DMS 273 (cell line): ENCODE measurements around the gene PMS1.
"Not testable (repeated sequence)": the region's sequence is repeated elsewhere in the genome, so short reads cannot be mapped to it uniquely, and the experiment has no call there.

Experiments used
- DNase-seq: peaks from one replicate; lab custom pipeline; 2025; ENCODE audit not compliant: unreplicated experiment; lab: John Stamatoyannopoulos, UW

The PMS1 gene

DNA sequence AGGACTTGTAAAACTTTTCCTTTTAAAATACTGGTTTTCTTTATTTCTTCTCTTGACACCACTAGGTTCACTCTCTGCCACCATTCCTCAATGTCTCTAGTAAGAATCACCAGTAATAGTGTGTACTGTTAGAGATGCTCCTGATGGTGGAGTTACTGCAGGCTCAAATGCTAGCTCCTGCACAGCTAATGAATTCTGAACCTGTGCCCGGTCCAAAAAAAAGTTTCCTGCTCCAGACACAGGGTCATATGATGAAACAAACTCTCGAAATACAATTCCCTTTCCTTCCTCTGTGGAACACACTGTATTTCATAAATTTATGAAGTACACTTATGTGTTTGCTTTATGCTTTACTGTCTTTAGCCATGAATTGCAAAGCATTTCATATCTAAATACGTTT, 19.2 kb downstream of the PMS1 start:
- no peak for DNase-seq

DNA sequence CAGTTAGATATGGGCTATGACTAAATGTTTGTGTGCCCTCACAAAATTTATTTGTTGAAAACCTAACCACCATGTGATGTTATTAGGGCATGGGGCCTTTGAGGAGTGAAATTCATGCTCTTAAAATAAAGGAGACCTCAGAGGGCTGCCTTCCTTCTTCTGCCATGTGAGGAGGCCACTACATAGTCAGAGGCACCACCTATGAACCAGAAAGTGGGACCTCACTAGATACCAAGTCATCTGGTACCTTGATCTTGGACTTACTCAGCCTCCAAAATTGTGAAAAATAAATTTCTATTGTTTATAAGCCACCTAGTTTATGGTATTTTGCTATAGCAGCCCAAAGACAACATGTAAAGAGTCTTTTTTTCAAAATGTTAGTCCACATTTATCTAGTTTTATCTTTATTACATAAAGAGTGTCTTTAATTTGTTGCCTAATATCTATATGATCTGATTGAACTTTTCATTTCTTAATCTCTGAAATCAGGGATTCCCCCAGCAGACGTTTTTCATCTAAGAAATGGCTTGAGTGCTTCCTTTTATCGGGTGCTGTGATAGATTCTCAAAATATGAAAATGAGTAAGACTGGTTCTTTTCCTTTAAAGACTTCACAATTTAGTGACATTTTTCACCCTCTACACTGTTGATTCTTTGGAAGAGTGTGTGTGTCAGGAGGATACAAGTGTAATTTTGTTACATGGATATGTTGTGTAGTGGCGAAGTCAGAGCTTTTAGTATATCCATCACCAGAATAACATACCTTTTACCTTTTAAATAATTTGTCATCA, 34.2 kb downstream of the PMS1 start:
- DNase-seq = no peak

DNA sequence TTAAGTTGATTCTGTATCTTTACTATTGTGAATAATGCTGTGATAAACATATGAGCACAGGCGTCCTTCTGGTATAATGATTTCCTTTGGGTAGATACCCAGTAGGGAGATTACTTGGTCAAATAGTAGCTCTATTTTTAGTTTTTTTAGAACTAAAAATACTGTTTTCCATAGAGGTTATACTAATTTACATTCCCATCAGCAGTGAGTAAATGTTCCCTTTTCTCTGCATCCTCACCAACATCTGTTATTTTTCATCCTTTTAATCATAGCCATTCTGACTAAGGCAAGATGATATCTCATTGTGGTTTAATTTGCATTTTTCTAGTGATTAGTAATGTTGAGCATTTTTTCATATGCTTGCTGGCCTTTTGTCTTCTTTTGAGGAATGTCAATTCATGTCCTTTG, 35.1 kb downstream of the PMS1 start:
- no peak for DNase-seq

DNA sequence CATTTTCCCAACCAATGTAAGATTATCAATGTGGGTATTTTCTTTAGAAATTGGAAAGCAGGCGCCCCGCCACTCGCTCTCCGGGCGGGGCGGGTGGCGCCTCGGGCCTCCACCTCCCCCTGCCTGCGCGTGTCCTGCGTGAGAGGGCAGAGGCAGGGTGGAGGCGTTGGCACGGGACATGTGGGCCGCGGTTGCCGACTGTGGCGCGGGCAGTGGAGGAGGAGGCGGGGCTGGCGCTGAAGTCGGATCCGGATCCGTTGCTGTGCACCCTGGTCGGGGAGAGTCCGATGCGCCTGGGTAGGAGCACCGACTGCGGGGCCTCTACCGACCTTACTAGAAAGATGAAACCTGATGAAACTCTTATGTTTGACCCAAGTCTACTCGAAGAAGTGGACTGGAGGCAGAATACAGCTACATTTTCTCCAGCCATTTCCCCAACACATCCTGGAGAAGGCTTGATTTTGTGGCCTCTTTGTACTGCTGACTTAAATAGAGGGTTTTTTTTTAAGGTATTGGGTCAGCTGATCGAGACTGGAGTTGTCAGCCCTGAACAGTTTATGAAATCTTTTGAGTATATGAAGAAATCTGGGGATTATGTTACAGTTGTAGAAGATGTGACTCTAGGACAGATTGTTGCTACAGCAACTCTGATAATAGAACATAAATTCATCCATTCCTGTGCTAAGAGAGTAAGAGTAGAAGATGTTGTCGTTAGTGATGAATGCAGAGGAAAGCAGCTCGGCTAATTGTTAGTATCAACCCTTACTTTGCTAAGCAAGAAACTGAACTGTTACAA, 37.9 kb downstream of the PMS1 start:
- no peak for DNase-seq

DNA sequence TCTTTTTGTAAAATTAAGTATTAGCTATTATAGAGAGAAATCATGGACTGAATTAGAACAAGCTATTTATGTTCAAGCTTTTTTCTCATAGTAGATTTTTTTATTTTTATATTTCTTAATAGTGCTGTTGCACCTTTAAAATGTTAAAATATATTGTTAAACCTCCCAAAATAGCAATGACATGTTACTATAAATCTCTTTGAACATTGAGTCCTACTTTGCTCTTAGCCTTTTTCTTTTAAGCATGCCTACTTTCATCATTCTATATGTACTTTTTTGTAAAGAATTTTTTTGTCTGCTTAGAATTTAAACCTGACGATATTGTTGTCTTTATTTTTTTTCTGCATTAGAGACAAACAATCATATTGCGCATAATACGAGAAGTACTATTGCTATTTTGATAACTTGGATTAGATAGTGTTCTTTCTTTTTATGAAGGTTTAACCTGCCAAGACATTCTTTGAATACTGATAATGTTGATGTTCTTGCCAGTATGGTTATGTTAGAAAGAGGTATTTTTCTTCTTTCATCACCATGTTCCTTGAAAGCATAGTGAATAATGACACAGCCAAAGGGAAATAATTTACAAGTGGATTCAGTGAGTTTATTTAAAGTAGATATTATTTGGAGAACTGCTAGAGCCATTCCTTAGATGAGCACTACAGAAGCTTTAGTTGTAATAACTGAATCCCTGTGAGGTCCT, 40.6 kb downstream of the PMS1 start:
- DNase-seq = no peak

DNA sequence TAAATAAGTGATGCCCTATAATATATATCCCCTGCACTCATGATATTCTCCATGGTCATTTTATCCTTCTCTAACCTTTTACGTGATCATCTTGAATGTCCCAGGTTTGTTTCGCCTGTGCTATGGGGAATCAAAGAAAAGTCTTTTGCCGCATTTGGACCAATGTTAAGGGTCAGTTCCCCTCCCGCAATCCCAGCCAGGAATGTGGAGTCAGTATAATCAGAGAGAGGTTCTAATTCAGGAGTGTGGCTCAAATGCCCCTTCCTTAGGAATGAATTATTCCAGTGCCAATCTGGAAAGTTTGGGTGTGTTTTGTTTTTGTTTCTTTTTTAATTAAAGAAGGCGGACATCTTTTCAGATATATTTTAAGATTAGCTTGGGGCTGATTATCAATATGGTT, 41.8 kb downstream of the PMS1 start:
- no peak for DNase-seq

DNA sequence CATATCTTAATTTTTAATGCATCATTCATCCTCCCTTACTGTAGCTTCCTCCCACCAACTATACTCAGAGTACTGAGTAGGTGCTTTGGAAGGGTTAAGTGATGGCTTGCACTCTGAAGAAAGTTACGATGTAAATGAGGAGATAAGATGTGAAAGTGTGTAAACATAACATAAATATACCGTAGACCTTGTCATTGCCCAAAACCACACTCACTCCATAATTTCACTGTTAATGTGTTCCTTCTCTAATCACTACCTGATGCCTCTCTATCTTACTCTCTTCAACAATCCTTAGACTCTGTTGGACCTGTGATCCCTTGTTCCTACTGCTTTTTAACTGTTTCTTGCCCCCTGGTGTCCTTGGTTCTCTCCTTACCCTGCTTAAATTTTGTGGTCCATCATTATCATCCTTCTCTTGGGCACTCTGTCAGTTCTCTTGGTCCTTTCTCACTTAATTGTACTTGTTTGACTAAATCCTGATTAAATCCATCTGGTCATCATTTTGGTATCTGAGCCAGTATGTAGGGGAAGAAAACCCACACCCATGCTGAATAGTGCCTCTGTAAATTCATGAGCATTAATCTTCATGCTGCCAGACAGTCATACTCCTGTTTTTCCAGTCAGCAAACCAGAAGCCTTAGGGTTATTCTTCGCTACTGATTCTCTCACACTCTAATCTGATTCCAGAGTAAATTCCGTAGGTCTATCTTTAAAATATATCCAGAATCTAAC, 45.0 kb downstream of the PMS1 start:
- DNase-seq = no peak

DNA sequence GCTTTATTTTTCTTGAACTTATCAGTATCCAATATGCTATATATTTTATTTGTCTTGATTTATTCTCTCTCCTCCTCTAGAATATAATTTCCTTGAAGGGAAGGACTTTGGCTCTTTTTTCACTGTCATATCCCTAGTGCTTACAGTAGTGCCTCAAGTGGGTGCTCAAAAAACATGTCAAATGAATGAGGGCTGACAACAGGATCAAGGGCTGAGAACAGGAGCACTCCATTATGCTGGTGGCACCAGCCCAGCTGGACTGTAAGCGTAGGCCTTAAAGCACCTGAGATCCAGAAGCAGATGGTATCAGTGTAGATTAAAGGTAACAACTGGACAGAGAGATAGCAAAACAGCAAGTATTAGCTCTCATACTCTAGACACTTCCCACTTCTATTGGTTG, 46.3 kb downstream of the PMS1 start:
- DNase-seq = no peak

DNA sequence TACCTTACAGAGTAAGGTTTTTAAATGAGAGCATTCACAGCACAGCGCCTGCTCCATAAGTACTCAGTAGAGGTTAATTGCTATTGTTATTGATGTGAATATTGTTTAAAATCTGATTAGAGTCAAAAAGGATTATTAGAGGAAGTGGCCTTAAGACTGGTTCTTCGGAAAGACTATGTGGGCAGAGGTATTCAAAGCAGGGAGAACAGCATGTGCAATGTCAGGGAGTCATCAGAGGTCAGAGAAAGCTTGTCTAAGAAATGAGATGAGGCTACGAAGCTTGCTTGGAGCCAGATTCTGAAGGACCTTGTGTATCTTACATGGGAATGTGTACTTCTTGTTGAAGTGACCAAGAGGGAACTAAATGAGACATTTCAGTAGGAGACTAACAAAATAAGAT, 49.8 kb downstream of the PMS1 start:
- no peak for DNase-seq

DNA sequence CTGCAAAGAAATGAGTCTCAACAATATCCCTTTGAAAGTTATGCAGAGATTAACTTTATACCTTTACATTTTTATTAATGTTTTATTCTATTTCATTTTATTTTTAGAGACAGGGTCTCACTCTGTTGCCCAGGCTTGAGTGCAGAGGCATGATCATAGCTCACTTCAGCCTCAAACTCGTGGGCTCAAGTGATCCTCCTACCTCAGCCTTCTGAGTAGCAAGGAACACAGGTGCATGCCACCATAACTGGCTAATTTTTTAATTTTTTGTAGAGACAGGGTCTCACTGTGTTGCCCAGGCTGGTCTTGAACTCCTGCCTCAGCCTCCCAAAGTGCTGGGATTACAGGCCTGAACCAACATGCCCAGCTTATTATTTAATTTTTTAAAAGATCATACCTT, 50.4 kb downstream of the PMS1 start:
- DNase-seq = not testable (repeated sequence)

DNA sequence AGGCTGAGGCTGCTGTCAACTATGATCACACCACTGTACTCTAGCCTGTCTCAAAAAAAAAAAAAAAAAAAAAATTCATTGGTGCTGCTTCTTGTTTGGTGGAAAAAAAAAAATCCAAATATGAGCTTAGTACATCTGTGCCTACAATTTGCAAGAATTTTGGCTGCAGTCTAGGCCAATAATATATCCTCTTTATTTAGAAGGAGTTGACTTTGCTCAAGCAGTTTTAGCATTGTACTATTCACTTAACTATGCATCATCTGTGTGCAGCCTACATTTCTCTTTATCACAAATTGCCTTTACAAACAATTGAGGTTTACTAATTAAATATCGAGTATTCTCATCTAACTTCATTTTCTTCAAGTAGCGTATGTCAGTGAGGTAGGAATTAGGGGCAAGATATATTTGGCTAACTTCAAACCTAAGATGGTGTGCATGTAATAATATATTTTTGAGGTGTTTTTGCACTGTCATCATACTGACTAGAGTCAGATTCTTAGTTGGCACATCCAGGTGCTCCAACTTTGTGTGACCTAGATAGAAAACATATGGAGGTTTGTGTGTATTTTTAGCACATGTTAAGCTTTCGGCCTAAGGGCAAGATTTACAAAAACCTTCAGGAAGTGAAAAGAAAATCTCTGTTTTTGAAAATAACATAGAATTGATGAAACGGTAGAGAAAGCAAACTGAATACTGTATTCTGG, 51.8 kb downstream of the PMS1 start:
- DNase-seq = peak; percentile 25

DNA sequence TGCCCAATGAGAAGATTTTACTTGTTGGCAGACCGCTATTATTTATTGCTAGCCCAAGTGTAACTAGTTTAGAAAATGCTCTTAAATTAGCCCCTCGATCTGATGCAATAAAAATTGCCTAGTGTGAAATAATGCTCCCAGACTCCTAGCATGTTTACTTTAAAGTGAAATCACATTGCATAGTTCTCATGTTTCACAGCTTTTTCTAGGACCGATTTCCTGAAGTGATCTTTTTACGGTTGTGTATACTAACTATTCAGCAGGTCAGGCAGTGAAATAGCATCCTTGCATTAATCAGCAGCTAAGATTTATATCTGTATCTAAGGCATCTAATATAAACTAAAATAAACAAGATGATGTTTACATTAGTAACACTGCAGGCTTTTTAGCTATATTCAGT, 52.4 kb downstream of the PMS1 start:
- DNase-seq = peak; percentile 49

DNA sequence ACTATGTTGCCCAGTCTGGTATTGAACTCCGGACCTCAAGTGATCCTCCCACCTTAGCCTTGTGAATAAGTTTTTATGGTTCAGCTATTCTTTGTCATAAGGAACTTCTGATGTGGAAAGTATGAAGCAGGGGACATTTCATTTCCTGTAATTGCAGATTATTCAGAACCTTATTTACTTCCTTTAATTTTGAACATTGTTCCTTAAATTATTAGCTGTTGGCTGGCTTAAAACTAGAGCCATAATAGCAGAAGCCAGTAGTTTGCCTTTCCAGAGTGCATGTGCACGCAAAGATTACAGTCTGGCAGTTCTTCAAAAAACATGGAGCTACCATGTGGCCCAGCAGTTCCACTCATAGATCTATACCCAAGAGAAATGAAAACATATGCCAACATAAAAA, 53.1 kb downstream of the PMS1 start:
- peak; percentile 3 for DNase-seq

DNA sequence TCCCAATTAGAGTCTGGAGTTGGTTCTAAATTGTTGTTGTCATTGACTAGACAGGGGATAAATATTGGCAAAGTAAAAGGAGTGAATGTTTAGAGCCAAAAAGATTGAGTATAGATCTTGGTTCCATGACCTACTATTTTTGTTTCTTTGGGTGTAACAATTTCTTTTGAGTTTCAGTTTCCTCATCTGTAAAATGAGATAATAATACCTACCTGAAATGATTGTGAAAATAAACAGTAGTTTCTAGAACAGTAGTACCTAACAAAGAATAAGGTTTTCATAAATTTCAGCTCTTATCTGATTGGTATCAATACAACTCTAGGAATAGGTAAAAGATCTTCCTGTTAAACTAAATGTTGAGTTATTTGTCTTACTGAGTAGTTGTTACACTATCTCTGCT, 56.8 kb downstream of the PMS1 start:
- no peak for DNase-seq

DNA sequence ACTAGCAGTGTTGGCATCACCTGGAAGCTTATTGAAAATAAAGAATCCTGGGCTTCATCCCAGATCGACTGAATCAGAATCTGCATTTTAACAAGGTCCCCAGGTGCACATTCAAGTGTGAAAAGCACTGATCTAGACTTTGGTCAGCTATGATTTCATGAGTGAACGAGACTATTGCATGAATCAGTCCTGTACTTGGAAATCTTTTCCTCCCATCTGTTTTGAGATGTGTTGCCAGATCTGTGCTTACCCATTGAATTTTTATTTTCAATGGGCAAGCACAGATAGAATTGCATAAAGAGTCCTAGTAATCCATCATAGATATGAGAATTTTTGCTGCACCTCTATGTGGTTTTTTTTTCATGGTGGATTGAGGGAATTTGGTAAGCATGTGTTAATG, 64.0 kb downstream of the PMS1 start:
- DNase-seq = no peak

DNA sequence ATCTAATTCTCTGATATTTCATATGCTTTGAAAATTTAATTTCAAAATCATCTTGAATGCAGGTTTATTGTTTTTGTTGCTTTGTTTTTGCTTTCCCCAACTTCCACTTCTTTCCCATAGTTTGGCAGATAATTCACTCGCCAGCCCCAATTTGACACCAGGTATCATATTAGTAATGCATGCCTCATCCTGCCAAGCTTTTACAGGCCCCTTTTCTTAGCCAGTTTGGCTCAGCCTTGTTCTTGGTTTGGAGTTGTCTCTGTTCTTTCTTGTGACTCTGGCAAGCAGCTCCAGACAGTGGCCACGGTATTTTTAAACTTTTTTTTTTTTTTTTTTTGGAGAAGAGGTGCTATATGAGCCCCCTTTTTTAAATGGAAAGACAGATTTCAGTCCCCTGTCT, 65.3 kb downstream of the PMS1 start:
- no peak for DNase-seq

DNA sequence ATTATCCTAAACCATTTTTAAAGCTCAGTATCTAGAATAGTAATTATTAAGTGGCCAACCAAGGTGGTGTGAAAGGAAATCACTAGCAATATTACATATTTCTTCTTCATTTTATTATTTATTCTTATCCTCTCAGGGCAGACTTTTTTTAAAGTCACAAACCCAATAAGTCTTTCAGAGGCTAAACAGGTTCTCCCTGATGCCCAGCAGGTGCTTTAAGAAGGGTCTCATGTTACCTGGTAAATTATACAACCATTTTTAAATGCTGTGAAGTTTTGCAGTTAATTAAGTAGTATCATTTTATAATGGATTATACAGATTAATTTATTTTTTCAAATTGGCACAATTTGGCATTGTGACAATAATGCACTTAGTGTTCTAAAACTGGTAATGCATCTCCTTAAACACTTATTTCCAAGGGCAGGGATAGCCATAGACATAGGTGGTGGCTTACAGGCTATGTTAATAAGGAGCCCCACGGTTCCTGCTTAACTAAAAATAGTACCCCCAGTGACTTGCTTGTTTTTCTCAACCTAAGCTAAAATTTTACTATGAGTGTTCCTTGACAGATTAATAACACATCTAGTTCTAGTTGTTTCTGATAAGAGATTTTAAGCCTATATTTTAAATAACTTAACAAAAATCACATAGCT, 67.0 kb downstream of the PMS1 start:
- DNase-seq = no peak

DNA sequence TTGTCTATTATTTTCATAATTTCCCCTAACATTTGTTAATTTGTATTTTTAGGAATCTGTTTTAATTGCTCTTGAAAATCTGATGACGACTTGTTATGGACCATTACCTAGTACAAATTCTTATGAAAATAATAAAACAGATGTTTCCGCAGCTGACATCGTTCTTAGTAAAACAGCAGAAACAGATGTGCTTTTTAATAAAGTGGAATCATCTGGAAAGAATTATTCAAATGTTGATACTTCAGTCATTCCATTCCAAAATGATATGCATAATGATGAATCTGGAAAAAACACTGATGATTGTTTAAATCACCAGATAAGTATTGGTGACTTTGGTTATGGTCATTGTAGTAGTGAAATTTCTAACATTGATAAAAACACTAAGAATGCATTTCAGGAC, 69.9 kb downstream of the PMS1 start:
- DNase-seq = no peak

DNA sequence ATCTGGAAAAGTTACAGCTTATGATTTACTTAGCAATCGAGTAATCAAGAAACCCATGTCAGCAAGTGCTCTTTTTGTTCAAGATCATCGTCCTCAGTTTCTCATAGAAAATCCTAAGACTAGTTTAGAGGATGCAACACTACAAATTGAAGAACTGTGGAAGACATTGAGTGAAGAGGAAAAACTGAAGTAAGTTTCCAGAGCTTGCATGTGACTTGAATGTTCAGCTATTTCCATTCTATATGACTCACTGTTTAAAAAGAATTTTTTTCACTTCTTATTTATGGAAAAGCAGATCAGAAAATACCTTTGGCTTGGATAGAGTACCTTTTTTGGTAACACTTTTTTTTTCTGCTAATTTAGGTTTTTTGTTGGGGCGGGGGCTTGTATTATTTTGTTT, 70.7 kb downstream of the PMS1 start:
- no peak for DNase-seq

DNA sequence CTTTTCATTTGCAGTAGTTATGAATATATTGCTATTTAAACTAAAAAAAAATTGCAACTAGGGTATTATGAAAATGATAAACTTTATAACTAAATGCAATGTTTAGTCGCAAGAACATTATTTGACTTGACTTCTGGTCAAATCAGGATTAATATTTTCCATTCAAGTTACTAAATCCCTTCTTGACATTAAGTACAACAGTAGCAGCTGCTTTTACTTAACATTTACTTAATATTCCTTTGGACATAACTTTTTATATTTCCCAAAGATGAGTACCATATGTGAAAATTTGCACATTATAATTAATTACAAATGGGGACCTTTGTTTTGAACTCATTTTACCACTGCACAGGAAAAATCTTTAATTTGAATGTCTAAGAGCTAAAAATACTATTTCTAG, 74.0 kb downstream of the PMS1 start:
- no peak for DNase-seq
